ENCODE data around the gene PTPRD. TPM values are rescaled to one million over a fixed set of nuclear protein-coding genes. Genes with fewer than 3 reads are reported as not detected.

PTPRD gene
- total and polyA plus RNA-seq, 9 of the 15 experiments (the other 6 are each of a cell fraction or from before 2014, with no cell fraction given), result 0.11 TPM; not detected in 8

DNA sequence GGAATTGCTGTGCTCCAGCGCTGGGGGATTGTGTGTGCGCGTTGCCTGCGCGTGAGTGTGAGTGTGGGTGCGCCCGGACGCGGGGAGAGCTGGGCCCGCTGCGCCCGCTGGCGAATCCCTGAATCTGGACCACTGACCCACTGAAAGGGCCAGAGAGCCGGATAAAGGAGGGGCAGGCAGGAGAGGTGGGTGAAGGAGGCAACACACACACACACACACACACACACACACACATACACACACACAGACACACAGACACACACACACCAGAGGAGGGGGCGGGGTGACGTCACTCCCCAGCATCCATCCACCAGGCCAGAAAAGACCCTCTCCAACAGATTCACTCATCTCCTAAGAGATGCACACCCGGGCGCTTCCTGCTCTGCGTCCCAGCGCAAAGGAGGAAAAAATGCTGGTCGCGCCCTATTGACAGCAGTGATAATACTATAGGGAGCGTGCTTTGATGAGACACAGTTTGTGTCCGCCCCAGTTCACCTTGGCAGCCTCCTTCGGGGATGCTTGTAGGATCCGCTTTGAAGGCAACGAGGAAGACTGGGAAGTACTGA, 1754.1 kb downstream of the PTPRD start:
- H3K9me3 ChIP-seq (replicated peaks; ENCODE audit: control insufficient read depth, insufficient read depth, low read depth, low read length), result no peaks in the 10 kb centered on the region
- H3K4me2 ChIP-seq (ENCODE audit: insufficient read depth, low read length), result no peak overlapping the region
- H3K9ac ChIP-seq (ENCODE audit: insufficient read depth in 1 of 2, low read depth in 2 of 2, low read length in 2 of 2), result no peak overlapping the region
- H3K27ac ChIP-seq (ENCODE audit: extremely low read depth, low read depth, low read length), result no peak overlapping the region
- FAIRE-seq, result no peak
- no peaks in the 10 kb centered on the region for H3K27me3 ChIP-seq (ENCODE audit: control insufficient read depth in 2 of 2, insufficient read depth in 2 of 2, low read length in 2 of 2)
- in situ Hi-C loops (cut with MboI) (no loop called here), intact Hi-C loops (cut with micrococcal nuclease) (no loop called here)
- no peak overlapping the region for H2AFZ ChIP-seq (ENCODE audit: low read depth, low read length)
- POLR2A ChIA-PET, result no interaction called here
- H3K36me3 ChIP-seq (ENCODE audit: control insufficient read depth, insufficient read depth, low read length), result no peaks in the 10 kb centered on the region
- DNase-seq (ENCODE audit: extremely low read depth in 1 of 4, low spot score in 3 of 4), result no peak
- H3K9me1 ChIP-seq (ENCODE audit: control insufficient read depth, insufficient read depth, low read length), result no peaks in the 10 kb centered on the region
- no peak for ATAC-seq
- 12% methylated on average over 5 of the region's 27 CpGs for WGBS (ENCODE audit: insufficient coverage, low coverage, missing lambda C conversion rate)
- no peaks in the 10 kb centered on the region for H4K20me1 ChIP-seq (replicated peaks; ENCODE audit: control insufficient read depth, insufficient read depth, low read length)
- no peak overlapping the region for H3K4me3 ChIP-seq
- TF ChIP-seq ESRRA (IDR thresholded peaks at IDR 0.05; ENCODE audit: borderline replicate concordance, low read depth) (no peak), SMARCA4 (IDR thresholded peaks at IDR 0.05) (no peak), SMARCB1 (IDR thresholded peaks at IDR 0.05; ENCODE audit: insufficient read length, low read depth) (no peak), ZC3H11A (IDR thresholded peaks at IDR 0.05; ENCODE audit: low read depth, low read length) (no peak), CBFA2T3 (IDR thresholded peaks at IDR 0.05) (no peak), PHB2 (IDR thresholded peaks at IDR 0.05; ENCODE audit: low read depth) (no peak)
- TF ChIP-seq, protein P1, sequence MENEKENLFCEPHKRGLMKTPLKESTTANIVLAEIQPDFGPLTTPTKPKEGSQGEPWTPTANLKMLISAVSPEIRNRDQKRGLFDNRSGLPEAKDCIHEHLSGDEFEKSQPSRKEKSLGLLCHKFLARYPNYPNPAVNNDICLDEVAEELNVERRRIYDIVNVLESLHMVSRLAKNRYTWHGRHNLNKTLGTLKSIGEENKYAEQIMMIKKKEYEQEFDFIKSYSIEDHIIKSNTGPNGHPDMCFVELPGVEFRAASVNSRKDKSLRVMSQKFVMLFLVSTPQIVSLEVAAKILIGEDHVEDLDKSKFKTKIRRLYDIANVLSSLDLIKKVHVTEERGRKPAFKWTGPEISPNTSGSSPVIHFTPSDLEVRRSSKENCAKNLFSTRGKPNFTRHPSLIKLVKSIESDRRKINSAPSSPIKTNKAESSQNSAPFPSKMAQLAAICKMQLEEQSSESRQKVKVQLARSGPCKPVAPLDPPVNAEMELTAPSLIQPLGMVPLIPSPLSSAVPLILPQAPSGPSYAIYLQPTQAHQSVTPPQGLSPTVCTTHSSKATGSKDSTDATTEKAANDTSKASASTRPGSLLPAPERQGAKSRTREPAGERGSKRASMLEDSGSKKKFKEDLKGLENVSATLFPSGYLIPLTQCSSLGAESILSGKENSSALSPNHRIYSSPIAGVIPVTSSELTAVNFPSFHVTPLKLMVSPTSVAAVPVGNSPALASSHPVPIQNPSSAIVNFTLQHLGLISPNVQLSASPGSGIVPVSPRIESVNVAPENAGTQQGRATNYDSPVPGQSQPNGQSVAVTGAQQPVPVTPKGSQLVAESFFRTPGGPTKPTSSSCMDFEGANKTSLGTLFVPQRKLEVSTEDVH (IDR thresholded peaks at IDR 0.05; ENCODE audit: low read depth, partially characterized antibody), result no peak
- no peaks in the 10 kb centered on the region for H3K4me1 ChIP-seq (replicated peaks in 1 of 2; ENCODE audit: control insufficient read depth in 2 of 2, insufficient read depth in 2 of 2, low read length in 2 of 2)
- no TSS peak for BruUV-seq (replicated peaks)
- no peaks in the 10 kb centered on the region for H3K79me2 ChIP-seq (ENCODE audit: control insufficient read depth, insufficient read depth, low read length)
- CTCF ChIA-PET (ENCODE audit: low intra/inter-chr PET ratio), result no interaction called here
